Activated naive CD8-positive, alpha-beta T cell treated with anti-CD3 and anti-CD28 coated beads, Interleukin-2, amount 50 U/mL, for 24 hours (primary cell): ENCODE results near the gene AHNAK.

Source experiments
- ATAC-seq: fragments of 150-1000 bp; cut with Tn5 transposase; one replicate; pipeline ENCODE4 v1.10.0; 2021
- DNase-seq: peaks from one replicate; pipeline ENCODE4 v3.0.0; 2021
- H3K27ac Mint-ChIP-seq: one replicate; pipeline ENCODE4 v1.8.0; 2021; ENCODE audit warnings: mild to moderate bottlenecking, mixed read lengths
- H3K27me3 Mint-ChIP-seq: one replicate; pipeline ENCODE4 v1.8.0; 2021; ENCODE audit warnings: mixed read lengths
- H3K36me3 Mint-ChIP-seq: one replicate; pipeline ENCODE4 v1.8.0; 2021; ENCODE audit warnings: low read depth, mixed read lengths
- H3K4me1 Mint-ChIP-seq: one replicate; pipeline ENCODE4 v1.8.0; 2021; ENCODE audit warnings: mixed read lengths
- H3K4me3 Mint-ChIP-seq: one replicate; pipeline ENCODE4 v1.8.0; 2021; ENCODE audit warnings: mild to moderate bottlenecking, moderate library complexity, mixed read lengths
- H3K9me3 Mint-ChIP-seq: one replicate; pipeline ENCODE4 v1.8.0; 2021; ENCODE audit warnings: mixed read lengths

The AHNAK gene

GRCh38 chr11:62539238-62539925 is 7.2 kb downstream of the AHNAK start:
- Mint-ChIP-seq H3K27me3 (no peaks in the 10 kb centered on the region), H3K9me3 (no peaks in the 10 kb centered on the region), H3K36me3 (peaks cover 3% of the 10 kb centered on the region), H3K4me1 (peaks cover 59% of the 10 kb centered on the region), H3K4me3 (peak overlapping the region; percentile 20), H3K27ac (peak overlapping the region; percentile 62)
- DNase-seq (peak; percentile 71), ATAC-seq (peak; percentile 48)

GRCh38 chr11:62538470-62539237 is 8.0 kb downstream of the AHNAK start:
- DNase-seq, result no peak
- Mint-ChIP-seq H3K4me1 (peaks cover 52% of the 10 kb centered on the region), H3K4me3 (peak overlapping the region; percentile 20), H3K9me3 (no peaks in the 10 kb centered on the region), H3K27me3 (no peaks in the 10 kb centered on the region), H3K27ac (peak overlapping the region; percentile 62), H3K36me3 (peaks cover 7% of the 10 kb centered on the region)
- no peak for ATAC-seq

GRCh38 chr11:62536301-62536957 is 10.2 kb downstream of the AHNAK start:
- peak overlapping the region; percentile 15 for H3K27ac Mint-ChIP-seq
- H3K27me3 Mint-ChIP-seq, result no peaks in the 10 kb centered on the region
- ATAC-seq (no peak), DNase-seq (no peak)
- no peak overlapping the region for H3K4me3 Mint-ChIP-seq
- H3K4me1 Mint-ChIP-seq, result peaks cover 30% of the 10 kb centered on the region
- peaks cover 17% of the 10 kb centered on the region for H3K36me3 Mint-ChIP-seq
- H3K9me3 Mint-ChIP-seq, result no peaks in the 10 kb centered on the region

GRCh38 chr11:62535802-62536201 is 10.8 kb downstream of the AHNAK start:
- no peak overlapping the region for H3K27ac Mint-ChIP-seq
- no peak overlapping the region for H3K4me3 Mint-ChIP-seq
- no peaks in the 10 kb centered on the region for H3K27me3 Mint-ChIP-seq
- peaks cover 20% of the 10 kb centered on the region for H3K36me3 Mint-ChIP-seq
- peaks cover 23% of the 10 kb centered on the region for H3K4me1 Mint-ChIP-seq
- ATAC-seq, result no peak
- no peak for DNase-seq
- H3K9me3 Mint-ChIP-seq, result no peaks in the 10 kb centered on the region

GRCh38 chr11:62534779-62535545 is 11.6 kb downstream of the AHNAK start:
- H3K4me1 Mint-ChIP-seq, result peaks cover 17% of the 10 kb centered on the region

GRCh38 chr11:62532096-62532495 is 14.5 kb downstream of the AHNAK start:
- Mint-ChIP-seq H3K9me3 (no peaks in the 10 kb centered on the region), H3K36me3 (peaks cover 36% of the 10 kb centered on the region), H3K27ac (no peak overlapping the region), H3K27me3 (no peaks in the 10 kb centered on the region), H3K4me1 (no peaks in the 10 kb centered on the region), H3K4me3 (no peak overlapping the region)
- no peak for ATAC-seq
- no peak for DNase-seq

More at GRCh38 chr11:62534779-62535545, 11.6 kb downstream of the AHNAK start:
- ATAC-seq (no peak), DNase-seq (no peak)
- Mint-ChIP-seq H3K27me3 (no peaks in the 10 kb centered on the region), H3K4me3 (no peak overlapping the region), H3K36me3 (peaks cover 26% of the 10 kb centered on the region), H3K27ac (no peak overlapping the region), H3K9me3 (no peaks in the 10 kb centered on the region)

GRCh38 chr11:62516736-62517371 is 29.8 kb downstream of the AHNAK start:
- ATAC-seq (no peak), DNase-seq (no peak)
- Mint-ChIP-seq H3K27me3 (no peaks in the 10 kb centered on the region), H3K9me3 (no peaks in the 10 kb centered on the region), H3K36me3 (peaks cover 15% of the 10 kb centered on the region), H3K4me3 (no peak overlapping the region), H3K27ac (no peak overlapping the region), H3K4me1 (no peaks in the 10 kb centered on the region)

- no peak for DNase-seq
- ATAC-seq, result peak; percentile 41
- no peak overlapping the region for H3K27ac Mint-ChIP-seq
- H3K27me3 Mint-ChIP-seq, result no peaks in the 10 kb centered on the region
- H3K4me3 Mint-ChIP-seq, result no peak overlapping the region
- H3K36me3 Mint-ChIP-seq, result peaks cover 8% of the 10 kb centered on the region
- H3K9me3 Mint-ChIP-seq, result no peaks in the 10 kb centered on the region
- no peaks in the 10 kb centered on the region for H3K4me1 Mint-ChIP-seq
Measured at GRCh38 chr11:62514151-62514550, 32.5 kb downstream of the AHNAK start.

- DNase-seq, result no peak
- H3K27ac Mint-ChIP-seq, result no peak overlapping the region
- ATAC-seq, result no peak
Measured at GRCh38 chr11:62513626-62514025, 33.0 kb downstream of the AHNAK start.

GRCh38 chr11:62512961-62513360 is 33.6 kb downstream of the AHNAK start:
- Mint-ChIP-seq H3K4me3 (no peak overlapping the region), H3K4me1 (peaks cover 5% of the 10 kb centered on the region), H3K27ac (no peak overlapping the region), H3K36me3 (peaks cover 4% of the 10 kb centered on the region), H3K9me3 (no peaks in the 10 kb centered on the region), H3K27me3 (peaks cover 2% of the 10 kb centered on the region)
- ATAC-seq (no peak), DNase-seq (no peak)

More at GRCh38 chr11:62513626-62514025, 33.0 kb downstream of the AHNAK start:
- H3K4me1 Mint-ChIP-seq, result peaks cover under 1% of the 10 kb centered on the region
- H3K4me3 Mint-ChIP-seq, result no peak overlapping the region
- peaks cover 2% of the 10 kb centered on the region for H3K27me3 Mint-ChIP-seq
- no peaks in the 10 kb centered on the region for H3K9me3 Mint-ChIP-seq
- H3K36me3 Mint-ChIP-seq, result peaks cover 8% of the 10 kb centered on the region

- H3K9me3 Mint-ChIP-seq, result no peaks in the 10 kb centered on the region
- DNase-seq (peak; percentile 15), ATAC-seq (no peak)
- peaks cover 5% of the 10 kb centered on the region for H3K4me1 Mint-ChIP-seq
- H3K36me3 Mint-ChIP-seq, result no peaks in the 10 kb centered on the region
- H3K27me3 Mint-ChIP-seq, result peaks cover 2% of the 10 kb centered on the region
- H3K4me3 Mint-ChIP-seq, result no peak overlapping the region
- H3K27ac Mint-ChIP-seq, result no peak overlapping the region
Measured at GRCh38 chr11:62508336-62509058, 38.1 kb downstream of the AHNAK start.

GRCh38 chr11:62507125-62507422 is 39.5 kb downstream of the AHNAK start:
- ATAC-seq, result no peak
- Mint-ChIP-seq H3K4me3 (no peak overlapping the region), H3K27ac (no peak overlapping the region), H3K4me1 (peaks cover 8% of the 10 kb centered on the region), H3K27me3 (peaks cover 12% of the 10 kb centered on the region), H3K36me3 (no peaks in the 10 kb centered on the region), H3K9me3 (no peaks in the 10 kb centered on the region)
- DNase-seq, result no peak

GRCh38 chr11:62506413-62507124 is 40.0 kb downstream of the AHNAK start:
- ATAC-seq (no peak), DNase-seq (no peak)
- Mint-ChIP-seq H3K4me3 (no peak overlapping the region), H3K36me3 (no peaks in the 10 kb centered on the region), H3K9me3 (no peaks in the 10 kb centered on the region), H3K27me3 (peaks cover 17% of the 10 kb centered on the region), H3K4me1 (peaks cover 8% of the 10 kb centered on the region), H3K27ac (no peak overlapping the region)
